ENCODE data around the gene CCNQ.

The CCNQ gene

GRCh38 chrX:153633607-153634180, 34.8 kb upstream of the CCNQ start:
- TF ChIP-seq GLIS3 (CRISPR knock-in tag; IDR thresholded peaks at IDR 0.05) (no peak), TOX (CRISPR knock-in tag; IDR thresholded peaks at IDR 0.05; ENCODE audit: borderline replicate concordance) (no peak), PPARA (CRISPR knock-in tag; IDR thresholded peaks at IDR 0.05; ENCODE audit: borderline replicate concordance) (no peak), RARB (CRISPR knock-in tag; IDR thresholded peaks at IDR 0.05) (no peak)
- no peak for ATAC-seq

- ATAC-seq = no peak
Measured at GRCh38 chrX:153633048-153633447, 34.1 kb upstream of the CCNQ start.

GRCh38 chrX:153632595-153632946, 33.6 kb upstream of the CCNQ start:
- TF ChIP-seq SNAI2 (CRISPR knock-in tag; IDR thresholded peaks at IDR 0.05) (no peak), GLIS3 (CRISPR knock-in tag; IDR thresholded peaks at IDR 0.05) (no peak), PPARA (CRISPR knock-in tag; IDR thresholded peaks at IDR 0.05; ENCODE audit: borderline replicate concordance) (no peak), ARNTL (CRISPR knock-in tag; IDR thresholded peaks at IDR 0.05; ENCODE audit: borderline replicate concordance, low read depth) (no peak), ZNF70 (CRISPR knock-in tag; IDR thresholded peaks at IDR 0.05) (no peak), ESRRG (CRISPR knock-in tag; IDR thresholded peaks at IDR 0.05) (no peak), TCF4 (CRISPR knock-in tag; IDR thresholded peaks at IDR 0.05; ENCODE audit: borderline replicate concordance) (no peak)
- no peak for ATAC-seq

More at GRCh38 chrX:153633048-153633447, 34.1 kb upstream of the CCNQ start:
- TF ChIP-seq ZNF565 (CRISPR knock-in tag; conservative IDR thresholded peaks at IDR 0.05; ENCODE audit: low read depth) (no peak), CSDC2 (CRISPR knock-in tag; IDR thresholded peaks at IDR 0.05) (no peak), TOX (CRISPR knock-in tag; IDR thresholded peaks at IDR 0.05; ENCODE audit: borderline replicate concordance) (no peak), OSR1 (CRISPR knock-in tag; IDR thresholded peaks at IDR 0.05) (no peak), SNAI2 (CRISPR knock-in tag; IDR thresholded peaks at IDR 0.05) (no peak), ESRRG (CRISPR knock-in tag; IDR thresholded peaks at IDR 0.05) (no peak), TSHZ2 (CRISPR knock-in tag; IDR thresholded peaks at IDR 0.05) (no peak)

- no peak for ATAC-seq
- no peak for TF ChIP-seq RARB (CRISPR knock-in tag; IDR thresholded peaks at IDR 0.05)
- TF ChIP-seq POU6F1 (CRISPR knock-in tag; IDR thresholded peaks at IDR 0.05; ENCODE audit: borderline replicate concordance, low read depth) = no peak
- TF ChIP-seq ISL1 (CRISPR knock-in tag; IDR thresholded peaks at IDR 0.05) = no peak
- no peak for TF ChIP-seq GLIS3 (CRISPR knock-in tag; IDR thresholded peaks at IDR 0.05)
- no peak for TF ChIP-seq ZNF70 (CRISPR knock-in tag; IDR thresholded peaks at IDR 0.05)
- no peak for TF ChIP-seq PPARA (CRISPR knock-in tag; IDR thresholded peaks at IDR 0.05; ENCODE audit: borderline replicate concordance)
- TF ChIP-seq CSDC2 (CRISPR knock-in tag; IDR thresholded peaks at IDR 0.05) = no peak
- TF ChIP-seq PATZ1 (CRISPR knock-in tag; IDR thresholded peaks at IDR 0.05; ENCODE audit: borderline replicate concordance) = no peak
- TF ChIP-seq ZC3H10 (CRISPR knock-in tag; IDR thresholded peaks at IDR 0.05) = no peak
Measured at GRCh38 chrX:153631907-153632594, 33.1 kb upstream of the CCNQ start.

- ATAC-seq = no peak
- TF ChIP-seq ZFP3 (CRISPR knock-in tag; IDR thresholded peaks at IDR 0.05) = no peak
- no peak for TF ChIP-seq TSHZ2 (CRISPR knock-in tag; IDR thresholded peaks at IDR 0.05)
- no peak for TF ChIP-seq PATZ1 (CRISPR knock-in tag; IDR thresholded peaks at IDR 0.05; ENCODE audit: borderline replicate concordance)
- no peak for TF ChIP-seq ZFP30 (CRISPR knock-in tag; IDR thresholded peaks at IDR 0.05)
- TF ChIP-seq PPARA (CRISPR knock-in tag; IDR thresholded peaks at IDR 0.05; ENCODE audit: borderline replicate concordance) = no peak
- TF ChIP-seq CSDC2 (CRISPR knock-in tag; IDR thresholded peaks at IDR 0.05) = no peak
- no peak for TF ChIP-seq ESRRG (CRISPR knock-in tag; IDR thresholded peaks at IDR 0.05)
- no peak for TF ChIP-seq CREB5 (CRISPR knock-in tag; IDR thresholded peaks at IDR 0.05; ENCODE audit: low read depth)
- TF ChIP-seq OSR1 (CRISPR knock-in tag; IDR thresholded peaks at IDR 0.05) = no peak
- no peak for TF ChIP-seq ISL1 (CRISPR knock-in tag; IDR thresholded peaks at IDR 0.05)
Measured at GRCh38 chrX:153631346-153631745, 32.4 kb upstream of the CCNQ start.
